ENCODE data around the gene SPAG8. TPM values are rescaled to one million over a fixed set of nuclear protein-coding genes. Genes with fewer than 3 reads are reported as not detected.
A peak's percentile ranks its signal among the peaks of the same experiment; 100 is the strongest.

The SPAG8 gene
- total and polyA plus RNA-seq, 2 donors (not counting 1 experiment from before 2014, with no cell fraction given), result 2.0 to 5.4 TPM

DNA sequence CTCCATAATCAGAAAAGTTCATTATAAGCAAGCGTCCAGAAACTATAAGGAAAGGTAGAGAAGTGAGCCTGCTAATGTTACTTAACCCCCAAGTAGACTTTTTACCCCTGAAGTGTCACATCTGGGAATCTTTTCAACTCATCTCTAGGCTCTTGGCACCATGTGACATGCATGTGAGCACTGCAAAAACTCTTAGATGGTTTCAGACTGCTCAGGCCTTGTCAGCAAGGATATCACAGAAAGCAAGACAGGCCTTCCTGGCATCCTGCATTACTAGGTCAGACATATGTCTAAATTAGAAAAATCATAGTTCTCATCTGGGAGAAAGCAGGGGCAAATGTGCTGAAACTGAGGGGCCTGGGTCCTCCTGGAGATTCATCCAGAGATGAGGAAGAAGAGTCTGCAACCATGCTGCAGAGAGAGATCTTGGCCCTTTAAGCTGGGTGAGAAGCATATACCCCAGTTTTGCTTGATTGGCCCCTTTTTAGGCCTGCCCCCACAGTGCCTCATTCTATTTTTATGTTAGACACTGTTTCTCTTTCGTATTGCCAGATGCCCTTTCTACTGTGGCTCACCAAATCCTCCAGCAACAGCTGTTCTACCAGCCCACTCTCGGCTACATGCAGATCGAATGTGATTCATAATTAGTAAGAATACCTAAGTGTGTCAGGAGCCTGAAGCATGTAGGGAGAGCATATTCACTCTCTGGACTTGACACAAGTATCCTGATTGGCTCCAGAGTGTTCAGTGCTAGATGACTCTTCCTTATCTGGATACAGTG lies 35.9 kb upstream of the SPAG8 start:
- Histone ChIP-seq H3K79me2 (ENCODE audit: control insufficient read depth, insufficient read depth, low read length) (no peaks in the 10 kb centered on the region), H3K4me2 (replicated peaks; ENCODE audit: low read depth, low read length, poor library complexity, severe bottlenecking) (peak overlapping the region; percentile 70), H4K20me1 (ENCODE audit: control insufficient read depth, insufficient read depth, low read length, poor library complexity, severe bottlenecking) (no peaks in the 10 kb centered on the region), H3K36me3 (replicated peaks in 1 of 2; ENCODE audit: control extremely low read depth in 1 of 2, control insufficient read depth in 1 of 2, extremely low read depth in 1 of 2, insufficient read depth in 2 of 2, low read length in 1 of 2) (no peaks in the 10 kb centered on the region), H3K27me3 (replicated peaks in 1 of 4; ENCODE audit: control extremely low read depth in 1 of 4, control insufficient read depth in 3 of 4, insufficient read depth in 4 of 4, low read length in 3 of 4) (no peaks in the 10 kb centered on the region), H3K9me3 (ENCODE audit: control extremely low read depth in 1 of 3, control insufficient read depth in 2 of 3, insufficient read depth in 1 of 3, low read length in 2 of 3) (no peaks in the 10 kb centered on the region), H3K27ac (ENCODE audit: low read length in 2 of 2) (peak overlapping the region; percentile 58 to 70), H2AFZ (ENCODE audit: insufficient read depth, low read depth, low read length, poor library complexity, severe bottlenecking) (peak overlapping the region; percentile 66), H3K9ac (ENCODE audit: low read length) (peak overlapping the region; percentile 33), H3K4me1 (ENCODE audit: control insufficient read depth in 2 of 2, insufficient read depth in 2 of 2, low read length in 2 of 2) (peaks cover 53 to 65% of the 10 kb centered on the region in 2 donors), H3K4me3 (ENCODE audit: control extremely low read depth in 1 of 5, extremely low read depth in 1 of 5, insufficient read depth in 1 of 5, low read depth in 2 of 5, low read length in 4 of 5) (peak overlapping the region in 2 of 5 experiments; percentile 27 to 31)
- DNase-seq (peak; percentile 63), ATAC-seq (ENCODE audit: low read depth) (peak; percentile 81)
- WGBS (ENCODE audit: insufficient coverage), result no CpG with 5 or more reads among the region's 4 CpGs
- intact Hi-C loops (cut with micrococcal nuclease), result loop anchor here (1.0 to 5.0 kb wide), 3 partner anchors 19 to 34 kb away; partner anchors contain the start of genes HINT2 and TMEM8B
- Mint-ChIP-seq H3K9me3 (ENCODE audit: insufficient read depth) (no peaks in the 10 kb centered on the region), H3K4me3 (peak overlapping the region; percentile 33), H3K27ac (peak overlapping the region; percentile 62), H3K4me1 (peaks cover 55% of the 10 kb centered on the region), H3K27me3 (no peaks in the 10 kb centered on the region)
- no peak for TF ChIP-seq EZH2 (IDR thresholded peaks at IDR 0.05; ENCODE audit: borderline replicate concordance, insufficient read depth, low read depth, low read length, poor library complexity, severe bottlenecking)
- TF ChIP-seq, protein P1, sequence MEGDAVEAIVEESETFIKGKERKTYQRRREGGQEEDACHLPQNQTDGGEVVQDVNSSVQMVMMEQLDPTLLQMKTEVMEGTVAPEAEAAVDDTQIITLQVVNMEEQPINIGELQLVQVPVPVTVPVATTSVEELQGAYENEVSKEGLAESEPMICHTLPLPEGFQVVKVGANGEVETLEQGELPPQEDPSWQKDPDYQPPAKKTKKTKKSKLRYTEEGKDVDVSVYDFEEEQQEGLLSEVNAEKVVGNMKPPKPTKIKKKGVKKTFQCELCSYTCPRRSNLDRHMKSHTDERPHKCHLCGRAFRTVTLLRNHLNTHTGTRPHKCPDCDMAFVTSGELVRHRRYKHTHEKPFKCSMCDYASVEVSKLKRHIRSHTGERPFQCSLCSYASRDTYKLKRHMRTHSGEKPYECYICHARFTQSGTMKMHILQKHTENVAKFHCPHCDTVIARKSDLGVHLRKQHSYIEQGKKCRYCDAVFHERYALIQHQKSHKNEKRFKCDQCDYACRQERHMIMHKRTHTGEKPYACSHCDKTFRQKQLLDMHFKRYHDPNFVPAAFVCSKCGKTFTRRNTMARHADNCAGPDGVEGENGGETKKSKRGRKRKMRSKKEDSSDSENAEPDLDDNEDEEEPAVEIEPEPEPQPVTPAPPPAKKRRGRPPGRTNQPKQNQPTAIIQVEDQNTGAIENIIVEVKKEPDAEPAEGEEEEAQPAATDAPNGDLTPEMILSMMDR (IDR thresholded peaks at IDR 0.05), result no peak
- ChIA-PET POLR2A (interaction anchor here (1.0 kb wide), 1 partner anchor 33 kb away, joined by 3 read pairs; the partner anchor contains the start of gene HINT2), CTCF (interaction anchor here (0.8 to 2.5 kb wide), 11 partner anchors 15 to 244 kb away, joined by 3 to 15 read pairs (median 4); partner anchors contain the start of genes FAM221B and TMEM8B)

Measured in B cell (primary cell).